Measurements from ENCODE around the gene CIAO1.

Gene CIAO1

DNA sequence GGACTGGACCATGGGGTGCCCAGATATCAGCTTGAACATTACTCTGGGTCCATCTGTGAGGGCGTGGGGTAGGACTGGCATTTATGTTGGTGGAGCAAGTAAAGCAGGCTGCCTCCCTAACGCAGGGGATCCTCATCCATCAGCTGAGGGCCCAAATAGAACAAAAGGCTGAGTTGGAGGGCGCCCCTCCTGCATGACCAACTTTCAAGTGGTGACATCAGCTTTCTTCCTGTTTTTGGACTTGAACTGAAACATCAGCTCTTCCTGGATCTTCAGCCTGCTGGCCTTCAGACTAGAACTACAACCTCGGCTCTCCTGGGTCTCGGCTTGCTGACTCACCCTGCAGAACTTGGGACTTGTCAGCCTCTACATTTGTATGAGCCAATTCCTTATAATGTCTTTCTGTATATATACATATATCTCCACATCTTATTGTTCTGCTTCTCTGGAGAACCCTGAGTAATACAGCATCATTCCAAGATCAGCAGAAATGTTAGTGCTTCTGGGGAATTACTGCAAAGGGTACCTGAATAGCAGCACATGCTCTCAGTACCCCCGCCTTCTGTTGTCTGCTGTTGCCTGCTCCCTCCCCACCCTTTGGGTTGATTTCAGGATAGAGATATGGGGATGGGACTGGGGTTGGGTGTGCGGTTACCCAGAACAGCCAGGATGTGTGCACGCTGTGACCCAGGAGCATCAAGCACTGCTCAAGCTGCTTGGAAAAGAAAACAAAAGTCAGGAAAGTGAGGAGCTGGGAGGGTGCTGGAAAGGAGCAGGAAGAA is 20.2 kb upstream of the CIAO1 start:
- no peak overlapping the region for H2AFZ ChIP-seq (ENCODE audit: low read depth, low read length, severe bottlenecking)
- TF ChIP-seq, protein P1, sequence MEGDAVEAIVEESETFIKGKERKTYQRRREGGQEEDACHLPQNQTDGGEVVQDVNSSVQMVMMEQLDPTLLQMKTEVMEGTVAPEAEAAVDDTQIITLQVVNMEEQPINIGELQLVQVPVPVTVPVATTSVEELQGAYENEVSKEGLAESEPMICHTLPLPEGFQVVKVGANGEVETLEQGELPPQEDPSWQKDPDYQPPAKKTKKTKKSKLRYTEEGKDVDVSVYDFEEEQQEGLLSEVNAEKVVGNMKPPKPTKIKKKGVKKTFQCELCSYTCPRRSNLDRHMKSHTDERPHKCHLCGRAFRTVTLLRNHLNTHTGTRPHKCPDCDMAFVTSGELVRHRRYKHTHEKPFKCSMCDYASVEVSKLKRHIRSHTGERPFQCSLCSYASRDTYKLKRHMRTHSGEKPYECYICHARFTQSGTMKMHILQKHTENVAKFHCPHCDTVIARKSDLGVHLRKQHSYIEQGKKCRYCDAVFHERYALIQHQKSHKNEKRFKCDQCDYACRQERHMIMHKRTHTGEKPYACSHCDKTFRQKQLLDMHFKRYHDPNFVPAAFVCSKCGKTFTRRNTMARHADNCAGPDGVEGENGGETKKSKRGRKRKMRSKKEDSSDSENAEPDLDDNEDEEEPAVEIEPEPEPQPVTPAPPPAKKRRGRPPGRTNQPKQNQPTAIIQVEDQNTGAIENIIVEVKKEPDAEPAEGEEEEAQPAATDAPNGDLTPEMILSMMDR (IDR thresholded peaks at IDR 0.05; ENCODE audit: insufficient read depth, low read length, poor library complexity, severe bottlenecking), result no peak
- TF ChIP-seq EZH2phosphoT487 (conservative IDR thresholded peaks at IDR 0.05; ENCODE audit: low read length), result no peak
- H3K27me3 ChIP-seq (ENCODE audit: low read length), result no peaks in the 10 kb centered on the region
- no peaks in the 10 kb centered on the region for H3K36me3 ChIP-seq (ENCODE audit: low read length)
- H3F3A ChIP-seq (ENCODE audit: insufficient read depth), result no peaks in the 10 kb centered on the region
- no peaks in the 10 kb centered on the region for H4K20me1 ChIP-seq (ENCODE audit: low read depth, low read length)
- no peak overlapping the region for H3K4me3 ChIP-seq (ENCODE audit: insufficient read depth, low read length, poor library complexity, severe bottlenecking)
- no peaks in the 10 kb centered on the region for H3K9me3 ChIP-seq (ENCODE audit: insufficient read depth, low read length)
- H3K4me2 ChIP-seq (ENCODE audit: low read depth, low read length, poor library complexity, severe bottlenecking), result no peak overlapping the region
- no peaks in the 10 kb centered on the region for H3K79me2 ChIP-seq (ENCODE audit: insufficient read depth, low read length)
- no peak overlapping the region for H3K9ac ChIP-seq (ENCODE audit: low read length)
- no peak overlapping the region for H3K27ac ChIP-seq (ENCODE audit: low read depth, low read length)
- no peaks in the 10 kb centered on the region for H3K9me2 ChIP-seq (replicated peaks; ENCODE audit: insufficient read depth, low read length)

DNA sequence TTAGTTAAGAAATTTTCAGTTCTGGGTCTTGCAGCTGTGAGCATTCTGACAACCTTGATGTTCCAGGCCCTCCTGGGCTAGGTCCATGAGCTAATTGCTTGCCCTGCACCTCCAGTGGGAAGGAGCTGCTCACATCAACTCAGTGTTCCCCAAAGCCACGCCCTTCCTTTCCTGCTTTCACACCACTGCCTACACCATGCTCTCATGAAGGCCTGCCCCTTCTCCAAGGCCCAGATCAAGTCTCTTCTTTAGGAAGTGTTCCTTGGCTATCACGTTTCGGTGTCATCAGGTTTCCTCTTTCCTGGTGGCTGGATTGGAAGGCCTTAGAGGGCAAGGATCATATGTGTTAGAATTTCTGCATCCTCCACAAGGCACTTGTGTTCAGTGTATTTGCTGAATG is 19.0 kb upstream of the CIAO1 start:
- Histone ChIP-seq H2AFZ (ENCODE audit: low read depth, low read length, severe bottlenecking) (no peak overlapping the region), H4K20me1 (ENCODE audit: low read depth, low read length) (no peaks in the 10 kb centered on the region), H3K4me2 (ENCODE audit: low read depth, low read length, poor library complexity, severe bottlenecking) (no peak overlapping the region)

DNA sequence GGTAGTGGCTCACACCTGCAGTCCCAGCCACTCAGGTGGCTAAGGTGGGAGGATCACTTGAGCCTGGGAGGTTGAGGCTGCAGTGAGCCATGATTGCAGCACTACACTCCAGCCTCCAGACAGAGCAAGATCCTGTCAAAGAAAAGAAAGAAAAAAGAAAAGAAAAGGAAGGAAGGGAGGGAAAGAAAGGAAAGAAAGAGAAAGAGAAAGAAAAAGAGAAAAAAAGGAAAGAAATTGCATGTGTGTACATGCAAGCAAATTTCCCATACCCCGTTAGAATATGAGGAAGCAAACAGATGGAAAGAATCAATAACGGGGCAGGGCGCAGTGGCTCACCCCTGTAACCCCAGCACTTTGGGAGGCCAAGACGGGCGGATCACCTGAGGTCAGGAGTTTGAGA is 18.1 kb upstream of the CIAO1 start:
- Histone ChIP-seq H3K27me3 (ENCODE audit: low read length) (no peaks in the 10 kb centered on the region), H3K4me2 (ENCODE audit: low read depth, low read length, poor library complexity, severe bottlenecking) (no peak overlapping the region), H3K9ac (ENCODE audit: low read length) (no peak overlapping the region), H3K27ac (ENCODE audit: low read depth, low read length) (no peak overlapping the region), H3K79me2 (ENCODE audit: insufficient read depth, low read length) (no peaks in the 10 kb centered on the region), H3K36me3 (ENCODE audit: low read length) (no peaks in the 10 kb centered on the region), H4K20me1 (ENCODE audit: low read depth, low read length) (no peaks in the 10 kb centered on the region), H3K9me2 (replicated peaks; ENCODE audit: insufficient read depth, low read length) (no peaks in the 10 kb centered on the region), H3K9me3 (ENCODE audit: insufficient read depth, low read length) (no peaks in the 10 kb centered on the region), H3K4me3 (ENCODE audit: insufficient read depth, low read length, poor library complexity, severe bottlenecking) (no peak overlapping the region), H2AFZ (ENCODE audit: low read depth, low read length, severe bottlenecking) (no peak overlapping the region), H3F3A (ENCODE audit: insufficient read depth) (no peaks in the 10 kb centered on the region)
- no peak for TF ChIP-seq EZH2phosphoT487 (conservative IDR thresholded peaks at IDR 0.05; ENCODE audit: low read length)
- TF ChIP-seq, protein P1 (IDR thresholded peaks at IDR 0.05; ENCODE audit: insufficient read depth, low read length, poor library complexity, severe bottlenecking), result no peak

More for the DNA sequence above, 19.0 kb upstream of the CIAO1 start:
- H3K27me3 ChIP-seq (ENCODE audit: low read length), result no peaks in the 10 kb centered on the region
- no peaks in the 10 kb centered on the region for H3K79me2 ChIP-seq (ENCODE audit: insufficient read depth, low read length)
- no peak overlapping the region for H3K4me3 ChIP-seq (ENCODE audit: insufficient read depth, low read length, poor library complexity, severe bottlenecking)
- H3K27ac ChIP-seq (ENCODE audit: low read depth, low read length), result no peak overlapping the region
- TF ChIP-seq, protein P1 (IDR thresholded peaks at IDR 0.05; ENCODE audit: insufficient read depth, low read length, poor library complexity, severe bottlenecking), result no peak
- TF ChIP-seq EZH2phosphoT487 (conservative IDR thresholded peaks at IDR 0.05; ENCODE audit: low read length), result no peak
- H3F3A ChIP-seq (ENCODE audit: insufficient read depth), result no peaks in the 10 kb centered on the region
- no peaks in the 10 kb centered on the region for H3K9me2 ChIP-seq (replicated peaks; ENCODE audit: insufficient read depth, low read length)
- H3K9ac ChIP-seq (ENCODE audit: low read length), result no peak overlapping the region
- H3K9me3 ChIP-seq (ENCODE audit: insufficient read depth, low read length), result no peaks in the 10 kb centered on the region
- H3K36me3 ChIP-seq (ENCODE audit: low read length), result no peaks in the 10 kb centered on the region
